NK-92 (cell line): Measurements from ENCODE around the gene CACNA1D.

Experiments
- DNase-seq: peaks from one replicate; lab custom pipeline; 2025; ENCODE audit not compliant: unreplicated experiment; lab: John Stamatoyannopoulos, UW

CACNA1D gene

DNA sequence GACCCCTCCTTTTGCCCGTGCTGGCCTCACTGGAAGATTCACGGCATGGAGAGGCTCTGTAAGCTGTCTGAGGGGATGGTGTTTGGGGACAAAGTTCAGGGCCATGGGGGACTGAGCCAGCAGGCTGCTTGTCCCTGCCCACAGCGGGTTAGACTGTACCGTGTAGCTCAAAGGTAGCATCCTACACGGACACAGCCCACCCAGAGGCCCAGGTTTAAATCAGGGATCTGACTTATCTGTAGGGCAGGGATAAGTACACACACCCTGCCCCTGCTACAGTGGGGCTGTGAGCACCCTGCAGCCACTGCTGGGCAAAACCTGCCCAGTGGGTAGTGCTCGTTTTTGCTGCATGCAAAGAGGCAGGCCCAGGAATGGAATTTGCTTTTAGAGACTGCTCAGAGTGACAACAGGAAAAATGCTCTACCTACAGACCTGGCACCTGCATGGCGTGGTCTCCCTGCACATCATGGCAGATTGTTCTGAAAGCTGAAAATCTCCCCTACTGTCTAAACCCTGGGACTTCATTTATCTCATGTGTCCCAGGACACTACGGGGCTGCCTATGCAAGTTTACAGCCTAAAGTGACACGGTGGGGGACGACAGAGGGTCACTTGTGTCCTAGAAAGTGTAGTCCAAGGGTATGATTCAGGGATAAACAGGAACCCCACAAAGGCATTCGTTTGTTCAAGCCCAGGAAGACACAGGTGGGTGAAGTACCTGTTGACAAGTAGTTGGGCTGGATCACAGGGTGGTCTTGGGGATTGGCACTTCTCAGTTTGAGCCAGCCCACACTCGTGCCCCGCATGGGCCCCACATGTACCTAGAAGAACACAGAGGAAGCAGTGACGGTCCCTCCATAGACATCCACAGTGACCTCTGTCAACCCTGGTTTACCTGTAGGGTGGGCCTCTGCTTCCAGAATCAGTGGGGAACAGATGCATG is 324.1 kb downstream of the CACNA1D start:
- DNase-seq: no peak

DNA sequence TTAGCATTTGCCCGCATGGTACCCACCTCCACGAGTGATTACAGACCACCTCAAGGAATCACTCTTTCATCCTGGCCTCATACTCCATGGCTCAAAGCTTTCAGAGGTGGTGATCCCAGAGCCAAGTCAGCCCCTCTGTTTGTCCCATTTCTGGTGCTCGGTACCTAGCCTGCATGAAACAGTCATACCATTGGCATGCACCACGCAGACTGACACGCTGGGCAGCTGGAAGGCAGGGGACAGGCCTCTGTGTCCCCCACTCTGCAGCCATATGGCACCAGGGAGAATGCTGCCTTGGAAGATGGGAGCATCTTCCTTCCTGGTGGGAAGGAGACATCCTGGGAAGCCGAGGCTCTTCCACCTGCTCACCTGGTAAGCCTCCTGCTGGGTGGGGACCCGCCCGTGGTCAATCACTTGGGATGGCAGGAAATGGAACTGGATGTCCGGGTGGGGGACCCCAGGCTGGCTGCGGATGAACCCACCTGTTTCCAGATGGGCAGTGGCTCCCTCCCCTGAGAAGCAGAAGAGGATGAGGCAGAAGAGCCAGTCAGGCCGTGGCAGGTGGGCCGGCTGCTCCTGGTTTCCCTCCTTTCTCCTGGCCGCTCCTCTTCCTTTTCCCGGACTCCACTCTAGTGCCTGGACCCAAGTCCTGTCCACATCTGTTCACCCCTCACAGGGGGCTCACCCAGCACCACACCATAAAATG is 324.9 kb downstream of the CACNA1D start:
- DNase-seq: no peak

GRCh38 chr3:53820084-53820483 is 325.7 kb downstream of the CACNA1D start:
- no peak for DNase-seq

DNA sequence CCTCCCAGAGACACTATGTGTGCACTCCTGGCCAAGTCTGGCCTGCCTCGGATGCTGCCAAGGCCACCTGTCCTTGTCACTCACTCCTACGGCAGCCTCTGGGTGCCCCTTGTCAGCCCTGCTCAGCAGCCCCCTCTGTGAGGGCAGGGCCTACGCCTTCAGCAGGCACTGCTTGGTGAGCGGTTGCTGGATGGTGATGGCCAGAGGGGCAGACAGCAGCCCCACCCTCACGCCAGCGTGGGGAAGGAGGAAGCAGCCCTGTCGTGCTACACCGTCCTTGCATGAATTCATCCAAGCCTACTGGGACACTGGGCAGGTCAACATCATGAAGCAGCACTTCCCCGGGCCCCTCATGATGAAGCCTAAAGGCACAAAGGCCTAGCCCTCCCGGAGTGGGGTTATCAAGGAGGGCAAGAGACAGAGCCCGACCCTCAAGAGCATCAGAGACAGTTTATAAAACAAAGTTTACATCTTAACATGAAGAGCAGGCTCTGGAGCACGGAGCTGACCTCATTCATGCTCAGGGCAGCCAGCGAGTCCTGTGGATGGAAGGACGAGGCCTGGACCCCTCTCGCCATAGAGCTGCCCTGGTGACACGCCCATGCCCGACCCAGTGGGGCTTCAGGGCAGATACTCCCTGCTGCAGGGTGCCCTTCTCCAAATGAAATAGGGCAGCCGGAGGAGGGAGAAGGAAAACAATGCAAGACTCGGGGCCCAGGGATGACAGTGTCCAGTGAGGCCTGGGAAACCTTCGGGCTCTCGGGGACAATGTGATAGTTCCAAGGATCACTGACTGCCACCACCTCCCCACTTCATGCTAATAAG is 326.6 kb downstream of the CACNA1D start:
- DNase-seq: no peak

DNA sequence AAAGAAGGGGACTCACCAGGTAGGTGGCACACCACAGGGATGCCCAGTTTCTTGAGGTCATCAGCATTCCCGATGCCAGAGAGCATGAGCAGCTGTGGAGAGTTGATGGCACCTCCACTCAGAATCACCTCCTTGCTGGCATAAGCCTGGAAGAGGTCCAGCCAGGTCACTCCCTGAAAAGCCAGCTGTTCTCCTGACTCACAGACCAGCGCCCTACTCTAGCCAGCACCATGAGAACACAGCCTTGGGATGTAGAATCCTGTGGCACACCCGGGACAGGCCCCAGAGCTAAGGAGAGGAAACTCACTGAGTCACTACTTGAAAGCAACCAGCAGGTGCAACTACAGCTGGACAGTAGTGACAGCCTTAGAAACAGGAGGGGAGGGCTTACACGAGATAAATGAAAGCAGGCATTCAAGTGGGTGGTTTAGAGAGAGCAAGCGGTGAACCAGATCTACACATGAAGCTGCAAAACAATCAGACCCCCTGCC is 327.3 kb downstream of the CACNA1D start:
- DNase-seq: no peak

GRCh38 chr3:53822331-53822741 is 327.9 kb downstream of the CACNA1D start:
- DNase-seq: no peak

DNA sequence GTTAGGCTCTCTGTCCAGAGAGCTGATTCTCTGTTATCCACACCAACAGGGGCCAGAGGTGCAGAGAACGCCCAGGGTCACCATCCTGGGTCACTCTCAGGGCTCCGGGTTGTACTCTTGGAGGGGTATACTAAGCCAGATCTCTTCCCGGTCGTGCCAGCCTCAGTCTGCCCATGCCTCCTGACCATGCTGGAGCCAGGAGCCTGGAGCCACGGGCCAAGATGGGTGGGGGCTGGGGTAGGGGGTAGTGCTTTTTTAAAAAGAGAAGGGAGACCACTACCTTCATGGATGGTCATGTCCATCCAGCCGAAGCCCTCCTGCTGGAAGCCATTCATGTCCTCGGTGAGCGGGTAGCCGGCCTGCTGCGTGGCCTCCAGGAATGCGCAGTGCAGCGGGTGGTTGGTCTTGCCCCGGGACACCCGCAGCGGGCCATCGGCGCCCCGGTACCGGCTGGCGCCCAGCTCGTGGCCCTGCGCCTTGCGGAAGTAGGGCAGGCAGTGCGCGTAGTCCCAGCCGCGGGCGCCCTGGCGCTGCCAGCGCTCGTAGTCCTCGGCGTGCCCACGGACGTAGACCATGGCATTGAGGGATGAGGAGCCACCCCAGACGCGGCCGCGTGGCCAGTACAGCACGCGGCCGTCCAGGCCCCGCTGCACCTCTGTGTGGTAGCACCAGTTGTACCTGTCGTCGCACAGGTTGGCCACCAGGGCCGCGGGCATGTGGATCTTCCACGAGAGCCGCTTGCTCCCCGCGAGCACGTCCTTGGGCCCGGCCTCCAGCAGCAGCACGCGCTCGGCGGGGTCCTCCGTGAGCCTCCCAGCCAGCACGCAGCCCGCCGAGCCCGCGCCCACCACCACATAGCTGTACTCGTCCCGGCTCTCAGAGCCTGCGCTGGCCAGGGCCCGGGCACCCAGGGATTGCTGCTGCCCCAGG is 328.9 kb downstream of the CACNA1D start:
- no peak for DNase-seq

DNA sequence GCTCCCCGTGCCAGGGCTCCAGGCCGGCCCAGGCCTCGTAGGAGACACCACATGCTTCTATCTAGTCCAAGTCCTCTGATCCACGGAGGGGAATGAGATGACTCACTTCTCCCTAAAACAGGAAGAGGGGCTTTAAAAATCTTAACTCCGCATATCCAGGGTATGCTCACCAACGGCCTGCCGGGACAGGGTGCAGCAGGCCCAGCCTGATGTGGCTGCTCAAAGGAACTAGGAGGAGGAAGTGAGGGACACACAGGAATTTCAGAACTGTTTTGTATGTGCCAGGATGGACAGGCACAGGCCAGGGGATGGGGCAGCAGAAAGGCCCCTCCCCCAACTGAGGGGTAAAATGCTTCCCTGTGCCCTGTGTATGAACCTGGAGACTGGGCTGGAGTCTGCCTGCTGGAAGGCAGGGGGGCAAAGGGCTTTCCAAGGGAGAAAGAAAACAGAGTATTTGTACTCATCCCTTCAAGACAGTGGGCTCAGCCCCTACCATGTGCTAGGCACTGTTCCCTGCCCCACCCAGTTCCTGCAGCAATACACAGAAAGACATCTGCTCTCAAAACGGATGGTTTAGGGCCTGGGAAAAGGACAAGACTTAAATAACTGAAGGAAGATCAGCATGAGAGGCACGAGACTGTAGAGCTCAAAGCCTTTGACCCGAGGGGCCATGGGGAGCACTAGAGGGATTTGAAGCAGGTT is 329.7 kb downstream of the CACNA1D start:
- no peak for DNase-seq

DNA sequence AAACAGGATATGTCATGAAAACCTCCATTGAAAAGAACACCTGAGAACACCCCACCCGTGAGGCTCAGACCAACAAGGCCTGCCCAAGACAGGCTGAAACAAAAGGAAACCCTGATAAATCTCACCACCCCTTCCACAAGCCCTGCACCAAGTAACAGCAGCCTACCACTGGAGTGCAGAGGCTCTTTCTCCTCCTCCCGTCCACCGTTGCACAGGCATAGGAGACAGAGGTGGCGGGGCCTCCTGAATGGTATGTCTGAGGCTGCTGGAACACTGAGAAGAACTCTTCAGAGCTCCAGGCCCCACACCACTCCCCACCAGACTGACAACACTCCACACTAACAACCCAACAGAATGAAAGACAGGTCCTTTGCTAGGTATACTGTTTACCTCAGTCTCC is 330.4 kb downstream of the CACNA1D start:
- DNase-seq: no peak

GRCh38 chr3:53826048-53826447 is 331.6 kb downstream of the CACNA1D start:
- DNase-seq: no peak

DNA sequence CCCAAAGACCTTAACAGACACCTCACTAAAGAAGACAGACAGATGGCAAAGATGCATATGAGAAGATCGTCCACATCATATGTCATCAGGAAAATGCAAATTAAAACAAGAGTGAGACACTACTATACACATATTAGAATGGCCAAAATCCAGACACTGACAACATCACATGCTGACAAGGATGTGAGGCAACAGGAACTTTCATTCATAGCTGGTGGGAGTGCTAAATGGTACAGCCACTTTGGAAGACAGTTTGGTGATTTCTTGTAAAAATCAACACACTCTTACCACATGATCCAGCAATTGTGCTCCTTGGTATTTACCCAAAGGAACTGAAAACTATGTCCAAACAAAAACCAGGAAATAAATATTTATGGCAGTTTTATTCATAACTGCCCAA is 334.2 kb downstream of the CACNA1D start:
- no peak for DNase-seq

DNA sequence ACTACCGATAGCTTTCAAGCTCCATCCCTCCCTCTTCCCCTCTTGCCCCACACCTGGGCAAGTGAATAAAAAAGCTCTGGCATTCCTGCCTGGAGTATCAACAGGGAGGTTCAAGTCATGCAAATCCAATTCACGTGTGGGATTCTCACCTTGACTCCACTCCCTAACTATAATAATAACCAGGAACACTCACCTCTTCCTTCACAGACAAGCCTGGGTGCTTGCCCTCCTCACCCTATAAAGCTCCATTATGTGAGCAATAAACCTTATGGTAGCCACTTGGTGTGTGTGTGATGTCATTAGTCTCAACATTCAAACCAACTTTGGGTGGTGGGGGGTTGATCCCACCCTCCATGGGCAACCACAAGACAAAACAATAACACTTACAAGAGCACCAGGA is 335.2 kb downstream of the CACNA1D start:
- DNase-seq: no peak

DNA sequence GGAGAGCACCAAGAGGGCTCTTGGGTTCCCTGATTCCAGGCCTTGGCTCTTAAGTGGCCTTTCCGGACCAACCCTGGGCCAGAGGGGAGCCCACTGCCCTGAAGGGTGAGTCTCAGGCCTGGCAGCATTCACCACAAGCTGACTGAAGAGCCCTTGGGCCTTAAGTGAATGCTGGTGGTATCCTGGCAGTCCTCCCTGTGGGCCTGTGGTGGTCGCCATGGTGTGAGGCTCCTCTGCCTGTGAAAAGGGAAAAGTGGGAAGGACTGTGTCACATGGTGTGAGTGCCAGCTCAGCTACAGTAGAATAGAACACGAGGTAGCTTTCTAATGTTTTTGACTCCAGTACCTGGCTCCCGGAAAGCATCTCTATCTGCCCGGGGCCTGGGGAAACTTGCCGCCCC is 336.5 kb downstream of the CACNA1D start:
- no peak for DNase-seq

DNA sequence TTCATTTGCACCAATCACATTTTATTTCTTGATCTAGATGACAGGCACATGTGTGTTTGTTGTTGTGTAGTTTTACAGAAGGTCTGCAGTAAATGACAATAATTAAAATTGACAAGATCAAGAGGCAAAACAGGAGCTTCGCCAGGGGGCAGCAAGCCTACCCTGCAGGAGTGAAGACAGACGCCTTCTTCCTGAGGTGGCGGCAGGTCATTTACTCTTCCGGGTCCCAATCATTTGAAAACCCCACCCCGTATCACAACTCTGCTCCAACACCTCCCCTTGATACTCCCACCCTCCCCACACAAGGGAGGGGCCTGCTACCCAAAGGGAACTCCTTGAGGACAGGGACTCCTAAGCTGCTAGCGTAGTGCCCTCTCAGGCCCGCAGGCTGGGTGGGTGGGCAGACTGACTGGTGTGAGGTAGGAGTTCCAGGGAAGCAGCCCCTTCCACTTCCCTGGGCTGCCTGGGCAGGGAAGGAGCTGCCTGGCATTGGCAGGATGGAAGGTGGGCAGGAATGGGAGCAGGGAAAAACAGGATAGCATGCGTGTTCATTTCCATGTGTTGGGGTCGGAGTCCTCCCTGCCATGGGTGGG is 338.7 kb downstream of the CACNA1D start:
- no peak for DNase-seq

DNA sequence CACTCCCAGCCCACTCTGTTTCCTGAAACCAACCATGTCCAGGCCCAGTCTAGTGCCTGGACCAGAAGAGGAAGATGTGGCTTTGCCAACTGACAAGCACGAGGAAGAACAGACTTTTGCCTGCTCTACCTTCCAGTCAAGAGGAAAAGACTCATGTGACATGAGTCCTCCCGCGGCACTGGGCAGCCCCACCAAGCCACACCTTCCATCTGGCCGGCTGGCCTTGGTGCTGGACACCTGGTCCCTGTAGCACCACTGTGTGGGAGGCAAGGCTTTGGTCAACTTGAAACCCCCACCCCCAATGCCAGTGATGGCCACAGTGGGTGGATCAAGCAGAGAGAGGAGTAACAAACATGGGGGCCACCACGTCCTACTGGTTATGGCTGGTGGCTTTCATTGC is 339.3 kb downstream of the CACNA1D start:
- DNase-seq: no peak

GRCh38 chr3:53834429-53835095 is 340.2 kb downstream of the CACNA1D start:
- no peak for DNase-seq

- no peak for DNase-seq
Observed at GRCh38 chr3:53835257-53835656, 340.8 kb downstream of the CACNA1D start.

- DNase-seq: no peak
Observed at GRCh38 chr3:53836084-53836872, 341.9 kb downstream of the CACNA1D start.
